Midbrain (tissue), 1 donor: ENCODE measurements around the gene BFSP2.

Experiments used
- DNase-seq: peaks from one replicate; lab custom pipeline; 2025; lab: John Stamatoyannopoulos, UW

BFSP2 gene

GRCh38 chr3:133383741-133384140 lies 16.1 kb upstream of the BFSP2 start:
- no peak for DNase-seq

- peak; percentile 75 for DNase-seq
These were observed 15.4 kb upstream of the BFSP2 start for GRCh38 chr3:133384331-133385027.

GRCh38 chr3:133386876-133387275 lies 13.0 kb upstream of the BFSP2 start:
- no peak for DNase-seq

- no peak for DNase-seq
These were observed 12.5 kb upstream of the BFSP2 start for GRCh38 chr3:133387341-133387740.

- DNase-seq: no peak
These were observed 11.0 kb upstream of the BFSP2 start for GRCh38 chr3:133388696-133389395.

GRCh38 chr3:133390715-133391114 lies 9.1 kb upstream of the BFSP2 start:
- no peak for DNase-seq

- DNase-seq: no peak
These were observed 6.7 kb upstream of the BFSP2 start for GRCh38 chr3:133393204-133393603.

- DNase-seq: no peak
These were observed 6.0 kb upstream of the BFSP2 start for GRCh38 chr3:133393691-133394474.

- no peak for DNase-seq
These were observed 5.1 kb upstream of the BFSP2 start for GRCh38 chr3:133394561-133395311.

- no peak for DNase-seq
These were observed 3.0 kb upstream of the BFSP2 start for GRCh38 chr3:133396906-133397305.

GRCh38 chr3:133401374-133402135 lies 1.7 kb downstream of the BFSP2 start:
- DNase-seq: peak; percentile 43

GRCh38 chr3:133404920-133405319 lies 5.1 kb downstream of the BFSP2 start:
- DNase-seq: no peak

GRCh38 chr3:133408366-133408765 lies 8.5 kb downstream of the BFSP2 start:
- no peak for DNase-seq

- DNase-seq: no peak
These were observed 9.1 kb downstream of the BFSP2 start for GRCh38 chr3:133408961-133409360.

GRCh38 chr3:133410191-133410892 lies 10.5 kb downstream of the BFSP2 start:
- DNase-seq: no peak

- no peak for DNase-seq
These were observed 12.6 kb downstream of the BFSP2 start for GRCh38 chr3:133412183-133413132.

- DNase-seq: peak; percentile 68
These were observed 13.5 kb downstream of the BFSP2 start for GRCh38 chr3:133413161-133414020.

GRCh38 chr3:133414021-133414392 lies 14.2 kb downstream of the BFSP2 start:
- DNase-seq: no peak

GRCh38 chr3:133418361-133418760 lies 18.5 kb downstream of the BFSP2 start:
- DNase-seq: no peak
